MV-4-11 (cell line): Measurements from ENCODE around the gene TAF3.
"Not testable (repeated sequence)": the region's sequence is repeated elsewhere in the genome, so short reads cannot be mapped to it uniquely, and the experiment has no call there.

Experiments
- DNase-seq: peaks from one replicate; lab custom pipeline; 2025; lab: John Stamatoyannopoulos, UW

The TAF3 gene

GRCh38 chr10:7971949-7972348, 153.6 kb downstream of the TAF3 start:
- no peak for DNase-seq

GRCh38 chr10:7972367-7972766, 154.1 kb downstream of the TAF3 start:
- DNase-seq = no peak

- no peak for DNase-seq
Observed at GRCh38 chr10:7980196-7980595, 161.9 kb downstream of the TAF3 start.

- no peak for DNase-seq
Observed at GRCh38 chr10:7982727-7983126, 164.4 kb downstream of the TAF3 start.

- DNase-seq = no peak
Observed at GRCh38 chr10:7984325-7984724, 166.0 kb downstream of the TAF3 start.

GRCh38 chr10:7984896-7985295, 166.6 kb downstream of the TAF3 start:
- no peak for DNase-seq

- DNase-seq = peak; percentile 44
Observed at GRCh38 chr10:7986851-7987250, 168.5 kb downstream of the TAF3 start.

- DNase-seq = no peak
Observed at GRCh38 chr10:7988989-7989388, 170.7 kb downstream of the TAF3 start.

GRCh38 chr10:7998831-7999230, 180.5 kb downstream of the TAF3 start:
- DNase-seq = no peak

GRCh38 chr10:8004469-8005000, 186.2 kb downstream of the TAF3 start:
- DNase-seq = no peak

GRCh38 chr10:8006274-8006999, 188.1 kb downstream of the TAF3 start:
- peak; percentile 87 for DNase-seq

- DNase-seq = no peak
Observed at GRCh38 chr10:8009031-8009430, 190.7 kb downstream of the TAF3 start.

GRCh38 chr10:8013006-8013405, 194.7 kb downstream of the TAF3 start:
- no peak for DNase-seq

GRCh38 chr10:8013619-8014018, 195.3 kb downstream of the TAF3 start:
- no peak for DNase-seq

- DNase-seq = no peak
Observed at GRCh38 chr10:8014649-8015048, 196.3 kb downstream of the TAF3 start.

GRCh38 chr10:8017277-8017676, 199.0 kb downstream of the TAF3 start:
- no peak for DNase-seq

GRCh38 chr10:8023321-8023720, 205.0 kb downstream of the TAF3 start:
- DNase-seq = no peak

- no peak for DNase-seq
Observed at GRCh38 chr10:8023851-8024250, 205.5 kb downstream of the TAF3 start.

- DNase-seq = no peak
Observed at GRCh38 chr10:8026349-8027259, 208.3 kb downstream of the TAF3 start.

GRCh38 chr10:8031211-8031610, 212.9 kb downstream of the TAF3 start:
- not testable (repeated sequence) for DNase-seq

- no peak for DNase-seq
Observed at GRCh38 chr10:8032558-8032957, 214.3 kb downstream of the TAF3 start.

GRCh38 chr10:8033812-8034465, 215.6 kb downstream of the TAF3 start:
- no peak for DNase-seq
